ENCODE results near the gene GAPDH.

Gene GAPDH

GRCh38 chr12:6550294-6551062, 16.2 kb downstream of the GAPDH start:
- no peak for ATAC-seq
- TF ChIP-seq CSDC2 (CRISPR knock-in tag; IDR thresholded peaks at IDR 0.05), result no peak
- no peak for TF ChIP-seq PPARA (CRISPR knock-in tag; IDR thresholded peaks at IDR 0.05; ENCODE audit: borderline replicate concordance)
- TF ChIP-seq ZC3H10 (CRISPR knock-in tag; IDR thresholded peaks at IDR 0.05), result no peak
- no peak for TF ChIP-seq BACH2 (CRISPR knock-in tag; IDR thresholded peaks at IDR 0.05; ENCODE audit: borderline replicate concordance)
- TF ChIP-seq CREB5 (CRISPR knock-in tag; IDR thresholded peaks at IDR 0.05; ENCODE audit: low read depth), result no peak
- TF ChIP-seq ARNTL (CRISPR knock-in tag; IDR thresholded peaks at IDR 0.05; ENCODE audit: borderline replicate concordance, low read depth), result no peak
- TF ChIP-seq GLIS3 (CRISPR knock-in tag; IDR thresholded peaks at IDR 0.05), result no peak
- no peak for TF ChIP-seq ISL1 (CRISPR knock-in tag; IDR thresholded peaks at IDR 0.05)
- no peak for TF ChIP-seq ZNF565 (CRISPR knock-in tag; conservative IDR thresholded peaks at IDR 0.05; ENCODE audit: low read depth)
- TF ChIP-seq TCF4 (CRISPR knock-in tag; IDR thresholded peaks at IDR 0.05; ENCODE audit: borderline replicate concordance), result no peak
- no peak for TF ChIP-seq CSRNP3 (CRISPR knock-in tag; IDR thresholded peaks at IDR 0.05)
- TF ChIP-seq ZNF8 (CRISPR knock-in tag; IDR thresholded peaks at IDR 0.05), result no peak
- no peak for TF ChIP-seq RARB (CRISPR knock-in tag; IDR thresholded peaks at IDR 0.05)

GRCh38 chr12:6551063-6551461, 16.7 kb downstream of the GAPDH start:
- ATAC-seq, result no peak
- TF ChIP-seq OSR1 (CRISPR knock-in tag; IDR thresholded peaks at IDR 0.05), result no peak
- no peak for TF ChIP-seq ZNF70 (CRISPR knock-in tag; IDR thresholded peaks at IDR 0.05)
- TF ChIP-seq CREB5 (CRISPR knock-in tag; IDR thresholded peaks at IDR 0.05; ENCODE audit: low read depth), result no peak
- TF ChIP-seq BACH2 (CRISPR knock-in tag; IDR thresholded peaks at IDR 0.05; ENCODE audit: borderline replicate concordance), result no peak
- TF ChIP-seq CSRNP3 (CRISPR knock-in tag; IDR thresholded peaks at IDR 0.05), result no peak
- TF ChIP-seq POU6F1 (CRISPR knock-in tag; IDR thresholded peaks at IDR 0.05; ENCODE audit: borderline replicate concordance, low read depth), result no peak
- no peak for TF ChIP-seq PATZ1 (CRISPR knock-in tag; IDR thresholded peaks at IDR 0.05; ENCODE audit: borderline replicate concordance)
- TF ChIP-seq ZNF565 (CRISPR knock-in tag; conservative IDR thresholded peaks at IDR 0.05; ENCODE audit: low read depth), result no peak
- no peak for TF ChIP-seq TCF4 (CRISPR knock-in tag; IDR thresholded peaks at IDR 0.05; ENCODE audit: borderline replicate concordance)

- ATAC-seq, result peak; percentile 43
Observed at GRCh38 chr12:6551496-6552139, 17.3 kb downstream of the GAPDH start.

More at GRCh38 chr12:6551496-6552139, 17.3 kb downstream of the GAPDH start:
- TF ChIP-seq PPARA (CRISPR knock-in tag; IDR thresholded peaks at IDR 0.05; ENCODE audit: borderline replicate concordance), result no peak
- TF ChIP-seq BACH2 (CRISPR knock-in tag; IDR thresholded peaks at IDR 0.05; ENCODE audit: borderline replicate concordance), result no peak
- TF ChIP-seq CSDC2 (CRISPR knock-in tag; IDR thresholded peaks at IDR 0.05), result no peak
- TF ChIP-seq ZFP3 (CRISPR knock-in tag; IDR thresholded peaks at IDR 0.05), result no peak
- no peak for TF ChIP-seq TOX (CRISPR knock-in tag; IDR thresholded peaks at IDR 0.05; ENCODE audit: borderline replicate concordance)
- no peak for TF ChIP-seq ZFP30 (CRISPR knock-in tag; IDR thresholded peaks at IDR 0.05)
- no peak for TF ChIP-seq ZC3H10 (CRISPR knock-in tag; IDR thresholded peaks at IDR 0.05)
